CD8-positive, alpha-beta memory T cell (primary cell): ENCODE measurements around the gene EGFR. TPM values are rescaled to one million over a fixed set of nuclear protein-coding genes. Genes with fewer than 3 reads are reported as not detected.

ENCODE experiments used
- CTCF ChIA-PET: fragments of 350-600 bp; sonication (Branson Sonifier 250); formaldehyde crosslinking; loops from one replicate; lab custom pipeline; 2021; ENCODE audit warnings: antibody characterized with exemption; lab: Charles Lee
- POLR2A ChIA-PET: fragments of 350-600 bp; sonication (Branson Sonifier 250); formaldehyde crosslinking; loops from one replicate; lab custom pipeline; 2021; ENCODE audit warnings: antibody characterized with exemption; lab: Charles Lee
- DNase-seq, 5 donors: peaks; one replicate each; pipeline versions ENCODE4 v3.0.0 to v3.0.0-alpha.2; 2020 to 2022; ENCODE audit warnings: mixed read lengths in 1 of 5
- H3K27ac ChIP-seq: one replicate; pipeline ENCODE4 v1.7.0; 2013; ENCODE audit warnings: low read depth, mild to moderate bottlenecking, low read length, moderate library complexity
- H3K27me3 ChIP-seq: 2 replicates; pipeline ENCODE4 v1.7.0; 2013; ENCODE audit warnings: low read length, mild to moderate bottlenecking; ENCODE audit not compliant: insufficient read depth, poor library complexity, severe bottlenecking
- H3K36me3 ChIP-seq: 2 replicates; pipeline ENCODE4 v1.7.0; 2013; ENCODE audit warnings: mild to moderate bottlenecking, low read length, moderate library complexity; ENCODE audit not compliant: insufficient read depth
- H3K4me1 ChIP-seq: 2 replicates; pipeline ENCODE4 v1.7.0; 2013; ENCODE audit warnings: mild to moderate bottlenecking, low read length, moderate library complexity; ENCODE audit not compliant: insufficient read depth
- H3K4me3 ChIP-seq: 2 replicates; pipeline ENCODE4 v1.7.0; 2013; ENCODE audit warnings: mild to moderate bottlenecking, low read length
- H3K9me3 ChIP-seq: 2 replicates; pipeline ENCODE4 v1.7.0; 2013; ENCODE audit warnings: mild to moderate bottlenecking, low read length
- H3K27ac Mint-ChIP-seq, 8 donors: one replicate each; pipeline ENCODE4 v1.8.0; 2020 to 2021; ENCODE audit warnings: mixed read lengths in 8 of 8, mild to moderate bottlenecking in 6 of 8, inconsistent platforms in 3 of 8, moderate library complexity in 3 of 8
- H3K27me3 Mint-ChIP-seq, 2 donors: one replicate each; pipeline ENCODE4 v1.8.0; 2020 to 2021; ENCODE audit warnings: mixed read lengths in 2 of 2, mild to moderate bottlenecking in 1 of 2, moderate library complexity in 1 of 2
- H3K36me3 Mint-ChIP-seq, 3 donors: one replicate each; pipeline ENCODE4 v1.8.0; 2020 to 2021; ENCODE audit warnings: mixed read lengths in 3 of 3, inconsistent platforms in 1 of 3, mild to moderate bottlenecking in 1 of 3
- H3K4me1 Mint-ChIP-seq, 3 donors: one replicate each; pipeline ENCODE4 v1.8.0; 2020 to 2021; ENCODE audit warnings: mixed read lengths in 3 of 3, inconsistent platforms in 1 of 3, mild to moderate bottlenecking in 1 of 3
- H3K4me3 Mint-ChIP-seq, 7 donors: one replicate each; pipeline ENCODE4 v1.8.0; 2020 to 2021; ENCODE audit warnings: mixed read lengths in 7 of 7, mild to moderate bottlenecking in 6 of 7, moderate library complexity in 4 of 7, inconsistent platforms in 2 of 7
- H3K9me3 Mint-ChIP-seq, 5 donors: one replicate each; pipeline ENCODE4 v1.8.0; 2020 to 2022; ENCODE audit warnings: mixed read lengths in 5 of 5, mild to moderate bottlenecking in 3 of 5, moderate library complexity in 2 of 5, inconsistent platforms in 1 of 5
- polyA plus RNA-seq: library from polyadenylated mRNA; unstranded; fragments of 300-500 nt; fragmentation: Illumina TruSeq; gene quantifications from one replicate; pipeline ENCODE4 v1.2.3, GENCODE V29; 2021
- total RNA-seq, 2 experiments: library from RNA; stranded (reverse); gene quantifications; one replicate each; pipeline ENCODE4 v1.2.3, GENCODE V29; 2021

The EGFR gene
- total and polyA plus RNA-seq, 3 experiments from 2014 or later, result not detected

GRCh38 chr7:55122263-55122662 is 103.4 kb downstream of the EGFR start:
- CTCF ChIA-PET, result no interaction called here
- peaks cover 2 to 8% of the 10 kb centered on the region in 2 donors for H3K27me3 Mint-ChIP-seq

GRCh38 chr7:55124989-55125875 is 106.4 kb downstream of the EGFR start:
- DNase-seq, result no peak
- no peaks in the 10 kb centered on the region for H3K36me3 Mint-ChIP-seq
- POLR2A ChIA-PET, result no interaction called here
- no peak overlapping the region for H3K4me3 Mint-ChIP-seq
- Histone ChIP-seq H3K36me3 (no peaks in the 10 kb centered on the region), H3K27me3 (no peaks in the 10 kb centered on the region), H3K9me3 (no peaks in the 10 kb centered on the region), H3K4me1 (no peaks in the 10 kb centered on the region), H3K4me3 (no peak overlapping the region), H3K27ac (no peak overlapping the region)
- H3K27ac Mint-ChIP-seq, result no peak overlapping the region
- H3K4me1 Mint-ChIP-seq, result no peaks in the 10 kb centered on the region
- no peaks in the 10 kb centered on the region for H3K9me3 Mint-ChIP-seq
- peaks cover 2 to 17% of the 10 kb centered on the region in 2 donors for H3K27me3 Mint-ChIP-seq
- CTCF ChIA-PET, result no interaction called here

More at GRCh38 chr7:55122263-55122662, 103.4 kb downstream of the EGFR start:
- no peaks in the 10 kb centered on the region for H3K9me3 Mint-ChIP-seq
- POLR2A ChIA-PET, result no interaction called here
- H3K27ac Mint-ChIP-seq, result peak overlapping the region in 1 of 8 donors; percentile 20
- Histone ChIP-seq H3K4me3 (no peak overlapping the region), H3K9me3 (no peaks in the 10 kb centered on the region), H3K36me3 (no peaks in the 10 kb centered on the region), H3K27ac (no peak overlapping the region), H3K4me1 (no peaks in the 10 kb centered on the region), H3K27me3 (no peaks in the 10 kb centered on the region)
- H3K4me3 Mint-ChIP-seq, result no peak overlapping the region
- no peak for DNase-seq
- H3K4me1 Mint-ChIP-seq, result no peaks in the 10 kb centered on the region
- H3K36me3 Mint-ChIP-seq, result no peaks in the 10 kb centered on the region

DNA sequence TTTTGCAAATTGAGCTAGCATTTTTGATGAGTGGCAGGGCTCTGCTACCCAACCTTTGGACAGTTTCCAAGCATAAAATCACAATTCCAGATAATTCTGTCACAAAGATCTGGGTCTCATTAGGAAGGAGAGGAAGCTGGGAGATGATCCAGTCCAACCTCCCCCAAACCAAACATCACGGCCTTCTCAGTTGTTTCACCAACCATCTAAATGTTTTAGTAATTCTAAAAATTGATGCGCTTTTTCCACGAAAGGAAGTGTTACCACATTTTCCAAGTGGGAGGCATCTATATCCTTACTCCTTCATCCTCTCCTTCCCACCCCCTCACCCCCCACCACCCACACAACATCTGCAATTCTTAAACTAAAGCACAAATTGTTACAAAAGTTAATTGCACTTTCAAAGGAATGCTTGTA is 108.3 kb downstream of the EGFR start:
- no peak overlapping the region for H3K4me3 Mint-ChIP-seq
- Histone ChIP-seq H3K9me3 (no peaks in the 10 kb centered on the region), H3K4me3 (no peak overlapping the region), H3K4me1 (no peaks in the 10 kb centered on the region), H3K27ac (no peak overlapping the region), H3K27me3 (no peaks in the 10 kb centered on the region), H3K36me3 (no peaks in the 10 kb centered on the region)
- H3K9me3 Mint-ChIP-seq, result no peaks in the 10 kb centered on the region
- ChIA-PET CTCF (no interaction called here), POLR2A (no interaction called here)
- no peaks in the 10 kb centered on the region for H3K36me3 Mint-ChIP-seq
- DNase-seq, result no peak
- H3K27me3 Mint-ChIP-seq, result peaks cover 2 to 20% of the 10 kb centered on the region in 2 donors
- H3K27ac Mint-ChIP-seq, result peak overlapping the region in 1 of 8 donors; percentile 7
- no peaks in the 10 kb centered on the region for H3K4me1 Mint-ChIP-seq

GRCh38 chr7:55127622-55128081 is 108.8 kb downstream of the EGFR start:
- no peak for DNase-seq
- Mint-ChIP-seq H3K36me3 (no peaks in the 10 kb centered on the region), H3K4me3 (no peak overlapping the region), H3K27me3 (peaks cover 0 to 17% of the 10 kb centered on the region in 2 donors), H3K9me3 (no peaks in the 10 kb centered on the region), H3K4me1 (no peaks in the 10 kb centered on the region), H3K27ac (no peak overlapping the region)
- H3K9me3 ChIP-seq, result no peaks in the 10 kb centered on the region
- H3K27me3 ChIP-seq, result no peaks in the 10 kb centered on the region
- H3K27ac ChIP-seq, result no peak overlapping the region
- CTCF ChIA-PET, result no interaction called here
- H3K36me3 ChIP-seq, result no peaks in the 10 kb centered on the region
- no peak overlapping the region for H3K4me3 ChIP-seq
- POLR2A ChIA-PET, result no interaction called here
- no peaks in the 10 kb centered on the region for H3K4me1 ChIP-seq

DNA sequence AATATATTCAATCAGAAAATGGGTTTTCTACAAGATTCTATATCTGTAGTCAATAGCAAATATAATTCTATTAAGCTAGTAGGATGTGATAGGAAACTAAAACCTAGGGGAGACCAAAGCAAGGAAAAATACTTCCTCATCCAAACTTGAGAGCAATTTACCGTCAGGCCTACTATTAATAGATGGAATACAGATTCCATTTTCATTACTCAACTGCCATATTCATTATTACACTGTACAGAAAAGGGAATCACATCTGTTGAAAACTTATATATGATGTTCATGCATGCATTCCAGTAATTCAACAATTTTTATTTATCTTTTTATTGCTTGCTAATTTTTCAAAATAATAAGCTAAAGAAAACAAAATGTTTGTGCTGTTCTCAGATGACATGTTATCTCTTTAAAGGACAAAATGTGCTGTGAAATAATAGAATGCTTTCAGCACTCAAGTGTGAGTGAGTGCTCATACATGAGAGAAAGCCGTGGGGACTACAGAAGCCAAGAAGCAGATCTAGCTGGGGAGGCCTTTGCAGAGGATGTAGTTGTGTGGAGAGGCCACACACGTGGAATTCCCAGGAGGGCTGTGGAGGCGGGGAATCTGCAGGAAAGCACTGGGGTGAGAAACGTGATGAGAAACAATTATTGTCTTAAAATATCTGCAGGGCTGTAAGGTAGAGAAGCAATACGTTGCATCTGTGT is 110.0 kb downstream of the EGFR start:
- Mint-ChIP-seq H3K36me3 (no peaks in the 10 kb centered on the region), H3K27me3 (peaks cover 1 to 21% of the 10 kb centered on the region in 2 donors), H3K4me3 (no peak overlapping the region), H3K4me1 (peaks cover 0 to 2% (median 0%) of the 10 kb centered on the region in 3 donors), H3K9me3 (no peaks in the 10 kb centered on the region), H3K27ac (peak overlapping the region in 1 of 8 donors; percentile 1)
- no peak overlapping the region for H3K27ac ChIP-seq
- ChIA-PET CTCF (no interaction called here), POLR2A (no interaction called here)
- DNase-seq, result no peak
- no peaks in the 10 kb centered on the region for H3K27me3 ChIP-seq
- no peaks in the 10 kb centered on the region for H3K9me3 ChIP-seq
- H3K36me3 ChIP-seq, result no peaks in the 10 kb centered on the region
- no peaks in the 10 kb centered on the region for H3K4me1 ChIP-seq
- no peak overlapping the region for H3K4me3 ChIP-seq

GRCh38 chr7:55129541-55130394 is 111.0 kb downstream of the EGFR start:
- POLR2A ChIA-PET, result no interaction called here
- Histone ChIP-seq H3K36me3 (no peaks in the 10 kb centered on the region), H3K9me3 (no peaks in the 10 kb centered on the region), H3K27ac (no peak overlapping the region), H3K4me3 (no peak overlapping the region), H3K27me3 (no peaks in the 10 kb centered on the region), H3K4me1 (no peaks in the 10 kb centered on the region)
- H3K27ac Mint-ChIP-seq, result no peak overlapping the region
- no peaks in the 10 kb centered on the region for H3K9me3 Mint-ChIP-seq
- peaks cover 0 to 2% (median 0%) of the 10 kb centered on the region in 3 donors for H3K4me1 Mint-ChIP-seq
- CTCF ChIA-PET, result no interaction called here
- H3K36me3 Mint-ChIP-seq, result no peaks in the 10 kb centered on the region
- no peak overlapping the region for H3K4me3 Mint-ChIP-seq
- no peak for DNase-seq
- H3K27me3 Mint-ChIP-seq, result peaks cover 1 to 24% of the 10 kb centered on the region in 2 donors

- CTCF ChIA-PET, result no interaction called here
- DNase-seq, result no peak
- POLR2A ChIA-PET, result no interaction called here
- Histone ChIP-seq H3K4me1 (no peaks in the 10 kb centered on the region), H3K4me3 (no peak overlapping the region), H3K27me3 (no peaks in the 10 kb centered on the region), H3K36me3 (no peaks in the 10 kb centered on the region), H3K27ac (no peak overlapping the region), H3K9me3 (no peaks in the 10 kb centered on the region)
- H3K9me3 Mint-ChIP-seq, result no peaks in the 10 kb centered on the region
- H3K36me3 Mint-ChIP-seq, result no peaks in the 10 kb centered on the region
- no peak overlapping the region for H3K4me3 Mint-ChIP-seq
- H3K27ac Mint-ChIP-seq, result no peak overlapping the region
- peaks cover 1 to 24% of the 10 kb centered on the region in 2 donors for H3K27me3 Mint-ChIP-seq
- H3K4me1 Mint-ChIP-seq, result peaks cover 0 to 2% (median 0%) of the 10 kb centered on the region in 3 donors
Measured at GRCh38 chr7:55130395-55131141, 111.8 kb downstream of the EGFR start.
